ENCODE measurements around the gene PMP22. TPM values are rescaled to one million over a fixed set of nuclear protein-coding genes. Genes with fewer than 3 reads are reported as not detected.

Gene PMP22
- polyA plus RNA-seq, 1 donor from 2014 or later, result not detected

DNA sequence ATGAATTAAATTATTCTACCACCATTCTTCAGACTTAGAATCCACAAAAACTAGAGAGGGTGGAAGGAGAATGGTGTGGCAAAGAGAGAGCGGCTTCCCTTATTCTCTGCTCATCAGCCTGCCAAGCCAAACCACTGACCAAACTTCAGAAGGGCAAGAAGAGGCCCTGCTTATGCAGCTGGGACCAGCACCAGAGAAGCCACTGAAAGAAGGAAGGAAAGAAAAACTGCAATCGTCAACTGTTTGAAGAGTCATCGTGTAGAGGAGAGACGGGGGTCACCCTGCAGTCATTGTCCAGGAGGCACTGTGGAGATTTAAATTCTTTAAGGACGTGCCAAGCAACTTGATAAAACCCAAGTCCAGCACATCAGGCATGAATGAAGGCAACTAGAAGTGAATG lies 15.6 kb downstream of the PMP22 start:
- H4K20me1 ChIP-seq (ENCODE audit: insufficient read depth), result no peaks in the 10 kb centered on the region
- H3K27ac ChIP-seq (ENCODE audit: low read length), result no peak overlapping the region
- no peaks in the 10 kb centered on the region for H3K79me2 ChIP-seq (replicated peaks; ENCODE audit: insufficient read depth, low read length)

DNA sequence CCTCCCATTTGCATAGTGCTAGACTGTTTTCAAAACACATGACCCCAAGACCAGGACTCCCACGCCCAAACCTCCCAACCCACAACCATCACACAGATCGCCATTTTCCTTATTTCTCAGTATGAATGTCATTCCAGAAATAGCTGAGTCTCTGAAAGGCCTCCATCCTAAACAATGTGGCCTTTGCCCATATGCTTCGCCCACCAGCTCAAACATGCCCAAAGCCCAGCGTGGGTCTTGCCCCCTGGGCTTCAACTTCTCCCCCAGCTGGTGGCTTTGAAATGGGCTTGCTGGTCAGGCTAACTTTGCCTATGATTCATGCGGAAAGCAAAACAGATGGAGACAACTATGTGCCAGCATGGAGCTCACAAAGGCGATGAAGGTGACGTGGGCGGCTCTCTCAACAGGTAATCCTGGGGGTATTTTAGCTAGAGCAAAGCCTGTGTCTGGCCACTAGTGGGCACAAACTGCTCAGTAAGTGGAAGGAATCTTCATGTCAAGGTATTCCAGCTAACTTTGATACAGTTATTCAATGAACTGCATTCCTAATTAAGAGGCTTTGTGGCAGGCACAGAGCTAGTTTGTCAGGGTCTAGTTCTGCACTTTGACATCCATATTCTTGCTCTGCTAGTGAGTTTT lies 17.1 kb downstream of the PMP22 start:
- Histone ChIP-seq H3F3A (ENCODE audit: insufficient read depth, low read length, poor library complexity, severe bottlenecking) (no peaks in the 10 kb centered on the region), H4K20me1 (ENCODE audit: insufficient read depth) (no peaks in the 10 kb centered on the region), H3K79me2 (replicated peaks; ENCODE audit: insufficient read depth, low read length) (no peaks in the 10 kb centered on the region), H3K27me3 (ENCODE audit: insufficient read depth, low read depth, low read length) (no peaks in the 10 kb centered on the region), H3K4me2 (ENCODE audit: low read length) (no peak overlapping the region), H3K27ac (ENCODE audit: low read length) (no peak overlapping the region), H3K9me2 (ENCODE audit: insufficient read depth, low read length) (no peaks in the 10 kb centered on the region), H3K36me3 (ENCODE audit: insufficient read depth, low read length) (no peaks in the 10 kb centered on the region), H3K9me3 (ENCODE audit: low read length) (no peaks in the 10 kb centered on the region), H3K9ac (ENCODE audit: low read length) (no peak overlapping the region), H2AFZ (ENCODE audit: low read depth, low read length) (no peak overlapping the region), H3K4me3 (ENCODE audit: low read length) (no peak overlapping the region)
- TF ChIP-seq, protein P1, sequence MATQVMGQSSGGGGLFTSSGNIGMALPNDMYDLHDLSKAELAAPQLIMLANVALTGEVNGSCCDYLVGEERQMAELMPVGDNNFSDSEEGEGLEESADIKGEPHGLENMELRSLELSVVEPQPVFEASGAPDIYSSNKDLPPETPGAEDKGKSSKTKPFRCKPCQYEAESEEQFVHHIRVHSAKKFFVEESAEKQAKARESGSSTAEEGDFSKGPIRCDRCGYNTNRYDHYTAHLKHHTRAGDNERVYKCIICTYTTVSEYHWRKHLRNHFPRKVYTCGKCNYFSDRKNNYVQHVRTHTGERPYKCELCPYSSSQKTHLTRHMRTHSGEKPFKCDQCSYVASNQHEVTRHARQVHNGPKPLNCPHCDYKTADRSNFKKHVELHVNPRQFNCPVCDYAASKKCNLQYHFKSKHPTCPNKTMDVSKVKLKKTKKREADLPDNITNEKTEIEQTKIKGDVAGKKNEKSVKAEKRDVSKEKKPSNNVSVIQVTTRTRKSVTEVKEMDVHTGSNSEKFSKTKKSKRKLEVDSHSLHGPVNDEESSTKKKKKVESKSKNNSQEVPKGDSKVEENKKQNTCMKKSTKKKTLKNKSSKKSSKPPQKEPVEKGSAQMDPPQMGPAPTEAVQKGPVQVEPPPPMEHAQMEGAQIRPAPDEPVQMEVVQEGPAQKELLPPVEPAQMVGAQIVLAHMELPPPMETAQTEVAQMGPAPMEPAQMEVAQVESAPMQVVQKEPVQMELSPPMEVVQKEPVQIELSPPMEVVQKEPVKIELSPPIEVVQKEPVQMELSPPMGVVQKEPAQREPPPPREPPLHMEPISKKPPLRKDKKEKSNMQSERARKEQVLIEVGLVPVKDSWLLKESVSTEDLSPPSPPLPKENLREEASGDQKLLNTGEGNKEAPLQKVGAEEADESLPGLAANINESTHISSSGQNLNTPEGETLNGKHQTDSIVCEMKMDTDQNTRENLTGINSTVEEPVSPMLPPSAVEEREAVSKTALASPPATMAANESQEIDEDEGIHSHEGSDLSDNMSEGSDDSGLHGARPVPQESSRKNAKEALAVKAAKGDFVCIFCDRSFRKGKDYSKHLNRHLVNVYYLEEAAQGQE (IDR thresholded peaks at IDR 0.05; ENCODE audit: borderline replicate concordance), result no peak
- TF ChIP-seq TAF1 (IDR thresholded peaks at IDR 0.05; ENCODE audit: low read depth) (no peak), SMC3 (conservative IDR thresholded peaks at IDR 0.05; ENCODE audit: poor library complexity) (no peak), EZH2 (IDR thresholded peaks at IDR 0.05; ENCODE audit: borderline replicate concordance, insufficient read depth, low read length, poor library complexity, severe bottlenecking) (no peak), EP300 (conservative IDR thresholded peaks at IDR 0.05; ENCODE audit: poor library complexity, severe bottlenecking) (no peak), MXI1 (conservative IDR thresholded peaks at IDR 0.05; ENCODE audit: poor library complexity, severe bottlenecking) (no peak), RAD21 (conservative IDR thresholded peaks at IDR 0.05) (no peak), POLR2AphosphoS5 (IDR thresholded peaks at IDR 0.05) (no peak)
- TF ChIP-seq, protein P2, sequence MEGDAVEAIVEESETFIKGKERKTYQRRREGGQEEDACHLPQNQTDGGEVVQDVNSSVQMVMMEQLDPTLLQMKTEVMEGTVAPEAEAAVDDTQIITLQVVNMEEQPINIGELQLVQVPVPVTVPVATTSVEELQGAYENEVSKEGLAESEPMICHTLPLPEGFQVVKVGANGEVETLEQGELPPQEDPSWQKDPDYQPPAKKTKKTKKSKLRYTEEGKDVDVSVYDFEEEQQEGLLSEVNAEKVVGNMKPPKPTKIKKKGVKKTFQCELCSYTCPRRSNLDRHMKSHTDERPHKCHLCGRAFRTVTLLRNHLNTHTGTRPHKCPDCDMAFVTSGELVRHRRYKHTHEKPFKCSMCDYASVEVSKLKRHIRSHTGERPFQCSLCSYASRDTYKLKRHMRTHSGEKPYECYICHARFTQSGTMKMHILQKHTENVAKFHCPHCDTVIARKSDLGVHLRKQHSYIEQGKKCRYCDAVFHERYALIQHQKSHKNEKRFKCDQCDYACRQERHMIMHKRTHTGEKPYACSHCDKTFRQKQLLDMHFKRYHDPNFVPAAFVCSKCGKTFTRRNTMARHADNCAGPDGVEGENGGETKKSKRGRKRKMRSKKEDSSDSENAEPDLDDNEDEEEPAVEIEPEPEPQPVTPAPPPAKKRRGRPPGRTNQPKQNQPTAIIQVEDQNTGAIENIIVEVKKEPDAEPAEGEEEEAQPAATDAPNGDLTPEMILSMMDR (IDR thresholded peaks at IDR 0.05; ENCODE audit: poor library complexity, severe bottlenecking), result no peak

More for the DNA sequence above, 15.6 kb downstream of the PMP22 start:
- Histone ChIP-seq H3F3A (ENCODE audit: insufficient read depth, low read length, poor library complexity, severe bottlenecking) (no peaks in the 10 kb centered on the region), H2AFZ (ENCODE audit: low read depth, low read length) (no peak overlapping the region), H3K9me3 (ENCODE audit: low read length) (no peaks in the 10 kb centered on the region), H3K9me2 (ENCODE audit: insufficient read depth, low read length) (no peaks in the 10 kb centered on the region), H3K4me2 (ENCODE audit: low read length) (no peak overlapping the region), H3K27me3 (ENCODE audit: insufficient read depth, low read depth, low read length) (no peaks in the 10 kb centered on the region), H3K4me3 (ENCODE audit: low read length) (no peak overlapping the region), H3K9ac (ENCODE audit: low read length) (no peak overlapping the region), H3K36me3 (ENCODE audit: insufficient read depth, low read length) (no peaks in the 10 kb centered on the region)
- TF ChIP-seq EP300 (conservative IDR thresholded peaks at IDR 0.05; ENCODE audit: poor library complexity, severe bottlenecking) (no peak), TAF1 (IDR thresholded peaks at IDR 0.05; ENCODE audit: low read depth) (no peak), RAD21 (conservative IDR thresholded peaks at IDR 0.05) (no peak), MXI1 (conservative IDR thresholded peaks at IDR 0.05; ENCODE audit: poor library complexity, severe bottlenecking) (no peak)
